ENCODE measurements around the gene FA2H.
"Not testable (repeated sequence)": the region's sequence is repeated elsewhere in the genome, so short reads cannot be mapped to it uniquely, and the experiment has no call there.

Gene FA2H

DNA sequence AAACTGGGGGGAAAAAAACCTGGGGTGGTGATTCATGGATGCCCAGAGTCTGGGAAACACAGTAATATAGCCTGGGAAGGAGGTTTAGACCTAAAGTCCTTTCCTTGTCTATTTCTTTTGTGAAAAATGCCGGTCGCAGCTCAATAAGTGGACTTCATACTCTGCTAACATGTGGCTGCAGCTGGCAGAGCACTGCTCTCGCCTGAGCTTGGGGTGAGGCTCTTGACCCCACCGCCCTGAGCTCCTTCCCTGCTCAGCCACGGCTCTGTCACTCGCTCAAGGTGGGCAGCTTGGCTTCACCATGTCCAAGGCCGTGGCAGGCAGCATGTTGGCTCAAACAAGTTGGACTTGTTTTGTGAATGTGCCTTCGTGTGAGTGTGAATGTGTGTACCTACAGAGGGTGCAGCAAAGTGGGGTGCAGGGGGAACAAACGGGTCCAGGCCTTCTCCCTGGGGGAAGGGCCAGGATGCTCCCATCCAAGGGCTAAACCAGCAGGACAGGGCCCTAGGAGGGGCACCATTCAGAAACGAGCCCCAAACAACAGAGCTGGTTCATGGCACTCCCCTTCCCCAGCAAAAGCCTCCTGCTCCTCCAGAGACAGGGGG is 4.9 kb downstream of the FA2H start:
- DNase-seq = no peak

GRCh38 chr16:74768239-74768638 is 6.4 kb downstream of the FA2H start:
- no peak for DNase-seq

DNA sequence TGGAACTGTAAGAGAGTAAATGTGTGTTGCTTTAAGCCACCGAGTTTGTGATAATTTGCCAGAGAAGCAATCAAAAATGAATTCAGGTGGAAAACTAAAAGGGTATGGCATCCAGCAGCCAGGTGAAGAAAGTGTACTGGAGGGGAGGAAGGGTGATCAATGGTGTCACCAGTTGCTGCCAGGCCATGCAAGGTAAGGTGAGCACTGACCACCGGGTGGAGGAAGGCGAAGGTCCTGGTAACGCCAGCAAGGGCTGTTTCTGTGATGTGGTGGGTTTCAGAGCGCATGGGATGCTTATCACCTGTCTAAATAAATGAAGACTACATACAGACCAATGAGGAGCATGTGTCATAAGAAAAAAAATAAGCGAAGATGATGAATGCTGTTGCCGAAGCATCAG is 6.9 kb downstream of the FA2H start:
- DNase-seq = no peak

GRCh38 chr16:74766729-74767128 is 7.9 kb downstream of the FA2H start:
- DNase-seq = no peak

DNA sequence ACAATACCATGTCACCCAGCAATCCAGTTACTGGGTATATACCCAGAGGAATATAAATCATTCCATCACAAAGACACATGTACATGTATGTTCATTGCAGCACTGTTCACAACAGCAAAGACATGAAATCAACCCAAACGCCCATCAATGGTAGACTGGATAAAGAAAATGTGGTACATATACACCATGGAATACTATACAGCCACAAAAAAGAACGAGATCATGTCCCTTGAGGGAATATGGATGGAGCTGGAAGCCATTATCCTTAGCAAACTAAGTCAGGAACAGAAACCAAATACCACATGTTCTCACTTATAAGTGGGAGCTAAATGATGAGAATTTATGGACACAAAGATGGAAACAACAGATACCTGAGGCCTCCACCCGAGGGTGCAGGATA is 10.4 kb downstream of the FA2H start:
- DNase-seq = not testable (repeated sequence)

GRCh38 chr16:74761665-74762064 is 13.0 kb downstream of the FA2H start:
- no peak for DNase-seq

- DNase-seq = peak; percentile 81
Measured at GRCh38 chr16:74760007-74760767, 14.4 kb downstream of the FA2H start.

GRCh38 chr16:74759564-74759963 is 15.1 kb downstream of the FA2H start:
- no peak for DNase-seq

GRCh38 chr16:74758801-74759200 is 15.8 kb downstream of the FA2H start:
- no peak for DNase-seq

- DNase-seq = no peak
Measured at GRCh38 chr16:74757349-74757748, 17.3 kb downstream of the FA2H start.

DNA sequence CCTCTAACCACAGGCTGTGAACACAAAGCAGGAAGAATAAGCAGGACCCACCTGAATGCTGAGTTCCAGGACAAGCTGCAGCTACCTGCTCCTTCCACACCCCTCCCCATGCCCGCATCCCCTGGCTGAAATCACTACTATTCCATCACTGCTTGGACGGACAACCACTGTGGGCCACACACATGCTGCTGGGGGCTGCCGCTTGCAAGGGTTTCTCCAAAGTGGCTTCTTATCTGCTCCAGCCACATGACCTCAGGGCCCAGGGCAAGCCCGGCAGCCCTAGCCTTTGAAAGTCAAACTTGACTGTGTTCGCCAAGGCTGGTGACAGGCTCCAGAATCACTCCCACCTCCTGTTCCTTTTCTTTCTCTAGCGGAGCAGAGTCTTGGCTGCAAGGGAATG is 18.4 kb downstream of the FA2H start:
- no peak for DNase-seq

- no peak for DNase-seq
Measured at GRCh38 chr16:74753180-74753579, 21.4 kb downstream of the FA2H start.

- no peak for DNase-seq
Measured at GRCh38 chr16:74752756-74753155, 21.9 kb downstream of the FA2H start.

DNA sequence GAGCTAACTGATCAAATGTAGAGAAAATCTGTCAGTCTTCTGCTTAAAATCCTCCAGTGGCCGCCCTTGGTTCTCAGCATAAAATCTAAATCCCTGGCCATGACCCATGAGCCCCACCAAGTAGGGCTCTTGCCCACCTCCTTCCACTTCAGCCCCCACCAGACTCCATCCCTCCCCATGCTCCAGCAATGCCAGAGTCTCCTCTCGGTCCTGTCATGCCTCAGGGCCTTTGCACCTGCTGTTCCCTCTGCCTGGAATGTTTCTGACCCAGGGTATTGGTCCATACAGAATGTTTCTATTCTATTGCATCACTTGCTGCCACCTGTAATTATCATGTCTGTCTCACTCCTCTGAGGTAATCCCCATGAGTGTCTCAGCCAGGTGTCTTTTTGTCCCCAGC is 22.4 kb downstream of the FA2H start:
- DNase-seq = no peak

GRCh38 chr16:74751658-74752057 is 23.0 kb downstream of the FA2H start:
- DNase-seq = no peak

GRCh38 chr16:74749291-74750055 is 25.1 kb downstream of the FA2H start:
- peak; percentile 35 for DNase-seq

GRCh38 chr16:74748616-74749026 is 26.0 kb downstream of the FA2H start:
- no peak for DNase-seq

DNA sequence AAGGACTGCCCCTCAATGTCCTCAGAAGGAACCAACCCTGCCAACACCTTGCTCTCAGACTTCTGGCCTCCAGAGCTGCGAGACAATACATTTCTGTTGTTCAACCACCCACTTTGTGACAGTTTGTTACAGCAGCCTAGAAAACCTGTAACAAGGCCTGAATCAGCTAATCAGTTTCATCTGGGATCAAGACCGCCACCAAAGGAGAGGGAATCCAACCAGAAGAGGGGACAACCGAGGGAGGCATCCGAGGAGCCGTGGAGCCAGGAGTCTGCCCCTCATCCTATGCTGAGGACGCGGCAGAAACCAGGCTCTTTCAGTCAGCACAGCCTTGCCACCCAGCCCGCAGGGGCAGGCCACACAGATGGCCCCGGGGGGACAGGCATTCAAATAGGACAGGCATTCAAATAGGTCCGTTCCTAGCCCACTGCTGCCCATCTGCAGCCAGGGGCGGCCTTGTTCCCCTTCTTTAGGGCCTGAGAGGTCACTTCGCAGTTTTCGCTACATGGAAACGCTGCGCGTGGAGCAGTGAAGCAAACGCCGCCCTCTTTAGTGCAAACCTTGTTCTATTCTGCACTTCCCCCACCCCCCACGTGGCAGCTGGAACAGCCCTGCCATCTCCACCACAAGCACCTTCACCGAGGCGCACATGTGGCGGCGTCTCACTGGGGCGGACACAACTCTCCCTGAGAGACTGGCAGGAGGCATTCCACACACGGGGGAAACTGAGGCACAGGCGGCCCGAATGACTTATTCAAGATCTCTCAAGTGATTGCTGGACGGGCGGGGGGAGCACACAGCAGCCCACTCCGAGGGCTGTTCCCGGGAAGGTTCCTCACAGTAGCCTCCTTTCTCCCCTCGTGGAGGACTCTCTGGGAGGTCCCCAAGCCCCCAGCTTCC is 26.7 kb downstream of the FA2H start:
- DNase-seq = no peak

- no peak for DNase-seq
Measured at GRCh38 chr16:74745926-74746325, 28.7 kb downstream of the FA2H start.

DNA sequence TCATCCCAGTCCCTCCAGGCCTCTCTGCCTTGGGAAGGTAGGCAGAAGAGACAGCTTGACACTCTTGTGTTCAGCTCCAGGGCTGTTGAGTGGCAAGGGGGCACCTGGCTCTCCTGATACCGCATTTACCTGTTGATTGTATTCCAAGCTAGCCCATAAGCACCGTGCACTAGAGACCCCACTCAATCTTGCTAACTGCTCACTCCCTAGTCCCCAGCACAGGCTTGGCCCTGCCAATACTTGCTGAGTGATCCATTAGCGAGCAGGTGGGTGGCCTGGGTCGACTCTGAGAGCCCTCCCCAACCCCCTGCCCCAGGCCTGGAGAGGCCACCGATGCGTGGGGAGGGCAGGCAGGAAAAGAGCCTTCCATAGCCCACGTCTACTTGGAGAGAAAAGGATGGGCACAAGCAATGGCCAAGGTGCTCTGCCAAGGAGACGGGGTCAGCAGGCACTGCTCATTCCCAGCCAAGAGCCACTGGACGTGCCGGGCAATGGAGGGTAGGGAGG is 29.5 kb downstream of the FA2H start:
- DNase-seq = no peak

GRCh38 chr16:74744566-74744965 is 30.1 kb downstream of the FA2H start:
- no peak for DNase-seq

- DNase-seq = peak; percentile 76
Measured at GRCh38 chr16:74743668-74744299, 30.8 kb downstream of the FA2H start.
